H1 (cell line): ENCODE measurements around the gene SCNN1B.

ENCODE experiments used
- EP300 ChIP-seq, 2 experiments: IDR thresholded peaks; 1 replicate in 1 of 2; 2 replicates in 1 of 2; pipeline ENCODE4 v1.6.1; 2011 to 2012; ENCODE audit warnings: low read depth in 2 of 2, low read length in 2 of 2, mild to moderate bottlenecking in 2 of 2, borderline replicate concordance in 1 of 2, inconsistent platforms in 1 of 2, moderate library complexity in 1 of 2
- EZH2 ChIP-seq: fragments of 200-600 bp; sonication (generic); IDR thresholded peaks from 2 replicates; pipeline ENCODE4 v1.7.1; 2012; ENCODE audit warnings: low read depth, mild to moderate bottlenecking, moderate library complexity, low read length, inconsistent platforms; ENCODE audit not compliant: severe bottlenecking
- JUN ChIP-seq: IDR thresholded peaks from 2 replicates; pipeline ENCODE4 v1.6.1; 2011; ENCODE audit warnings: low read depth, mild to moderate bottlenecking, improper control_type of control experiment, low read length
- NRF1 ChIP-seq: IDR thresholded peaks from 2 replicates; pipeline ENCODE4 v1.6.1; 2011; ENCODE audit warnings: mild to moderate bottlenecking, low read depth, low read length, improper control_type of control experiment
- TBP ChIP-seq: IDR thresholded peaks from 2 replicates; pipeline ENCODE4 v1.6.1; 2011; ENCODE audit warnings: low read depth, low read length, improper control_type of control experiment
- TF ChIP-seq, protein P1 (sequence below): IDR thresholded peaks from 2 replicates; pipeline ENCODE4 v1.6.1; 2011; ENCODE audit warnings: low read length, improper control_type of control experiment
- TF ChIP-seq, protein P2 (sequence below), 3 experiments: IDR thresholded peaks; 1 replicate in 2 of 3; 2 replicates in 1 of 3; pipeline versions ENCODE4 v1.5.1 to v1.6.1; 2011; ENCODE audit warnings: low read length in 3 of 3, mild to moderate bottlenecking in 3 of 3, inconsistent platforms in 2 of 3, low read depth in 1 of 3, moderate library complexity in 1 of 3; ENCODE audit not compliant: insufficient read depth in 1 of 3; ENCODE audit errors: control extremely low read depth in 1 of 3

DNA sequence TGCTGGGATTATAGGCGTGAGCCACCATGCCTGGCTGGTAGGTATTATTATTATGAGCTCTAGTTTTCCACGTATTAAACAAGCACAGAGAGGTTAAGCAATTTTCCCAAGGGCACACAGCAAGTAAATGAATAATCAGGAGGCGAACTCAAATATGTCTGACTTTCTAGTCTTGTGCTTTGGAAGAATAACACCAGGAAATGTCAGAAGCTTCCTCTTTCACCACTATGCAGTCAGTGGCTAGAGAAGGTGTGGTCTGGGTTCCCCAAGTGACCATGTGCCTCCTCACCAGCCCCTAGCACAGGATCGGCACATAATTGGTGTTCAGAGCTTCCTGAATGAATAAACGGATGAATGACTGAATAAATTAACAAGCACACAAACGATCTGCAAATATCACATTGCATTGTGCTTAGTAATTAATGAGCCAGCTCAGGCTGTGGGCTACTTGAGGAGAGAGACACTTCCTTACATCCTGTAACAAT lies 21.6 kb upstream of the SCNN1B start:
- TF ChIP-seq, protein P1, sequence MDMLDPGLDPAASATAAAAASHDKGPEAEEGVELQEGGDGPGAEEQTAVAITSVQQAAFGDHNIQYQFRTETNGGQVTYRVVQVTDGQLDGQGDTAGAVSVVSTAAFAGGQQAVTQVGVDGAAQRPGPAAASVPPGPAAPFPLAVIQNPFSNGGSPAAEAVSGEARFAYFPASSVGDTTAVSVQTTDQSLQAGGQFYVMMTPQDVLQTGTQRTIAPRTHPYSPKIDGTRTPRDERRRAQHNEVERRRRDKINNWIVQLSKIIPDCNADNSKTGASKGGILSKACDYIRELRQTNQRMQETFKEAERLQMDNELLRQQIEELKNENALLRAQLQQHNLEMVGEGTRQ, result no peak
- no peak for TF ChIP-seq EZH2
- TF ChIP-seq, protein P2, sequence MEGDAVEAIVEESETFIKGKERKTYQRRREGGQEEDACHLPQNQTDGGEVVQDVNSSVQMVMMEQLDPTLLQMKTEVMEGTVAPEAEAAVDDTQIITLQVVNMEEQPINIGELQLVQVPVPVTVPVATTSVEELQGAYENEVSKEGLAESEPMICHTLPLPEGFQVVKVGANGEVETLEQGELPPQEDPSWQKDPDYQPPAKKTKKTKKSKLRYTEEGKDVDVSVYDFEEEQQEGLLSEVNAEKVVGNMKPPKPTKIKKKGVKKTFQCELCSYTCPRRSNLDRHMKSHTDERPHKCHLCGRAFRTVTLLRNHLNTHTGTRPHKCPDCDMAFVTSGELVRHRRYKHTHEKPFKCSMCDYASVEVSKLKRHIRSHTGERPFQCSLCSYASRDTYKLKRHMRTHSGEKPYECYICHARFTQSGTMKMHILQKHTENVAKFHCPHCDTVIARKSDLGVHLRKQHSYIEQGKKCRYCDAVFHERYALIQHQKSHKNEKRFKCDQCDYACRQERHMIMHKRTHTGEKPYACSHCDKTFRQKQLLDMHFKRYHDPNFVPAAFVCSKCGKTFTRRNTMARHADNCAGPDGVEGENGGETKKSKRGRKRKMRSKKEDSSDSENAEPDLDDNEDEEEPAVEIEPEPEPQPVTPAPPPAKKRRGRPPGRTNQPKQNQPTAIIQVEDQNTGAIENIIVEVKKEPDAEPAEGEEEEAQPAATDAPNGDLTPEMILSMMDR (IDR thresholded peaks at IDR 0.05; ENCODE audit: control extremely low read depth in 1 of 3, insufficient read depth in 1 of 3, low read depth in 1 of 3, low read length in 3 of 3), result no peak
- no peak for TF ChIP-seq EP300 (IDR thresholded peaks at IDR 0.05; ENCODE audit: borderline replicate concordance in 1 of 2, low read depth in 2 of 2, low read length in 2 of 2)
- no peak for TF ChIP-seq TBP
- no peak for TF ChIP-seq NRF1
- no peak for TF ChIP-seq JUN
